GM13976 (cell line): ENCODE data around the gene OR2A25.

Source experiments
- DNase-seq: peaks from one replicate; pipeline ENCODE4 v3.0.0; 2012; ENCODE audit warnings: low spot score
- CTCF ChIP-seq: IDR thresholded peaks from 2 replicates; pipeline ENCODE4 v1.5.1; 2012; ENCODE audit warnings: borderline replicate concordance, mild to moderate bottlenecking; ENCODE audit not compliant: insufficient read depth; ENCODE audit errors: extremely low read depth, missing control alignments, control extremely low read depth
- in situ Hi-C: fragments of 300-500 bp; cut with MboI; formaldehyde crosslinking; loops from one replicate; pipeline ENCODE4 v1.12.0; 2022; ENCODE audit warnings: low sequenced_read_pairs, mixed read lengths, inconsistent platforms; ENCODE audit not compliant: unreplicated experiment

The OR2A25 gene

GRCh38 chr7:144118341-144118740, 48.7 kb downstream of the OR2A25 start:
- in situ Hi-C loops: no loop called here
- no peak for DNase-seq
- TF ChIP-seq CTCF: no peak

- in situ Hi-C loops: no loop called here
- TF ChIP-seq CTCF: no peak
- DNase-seq: no peak
These were observed 53.3 kb downstream of the OR2A25 start, which contains the start of gene OR2A14 for GRCh38 chr7:144122876-144123275. Gene OR2A14, plus strand, starts transcription at chr7:144123176. Its CDS starts 5,937 bp downstream, at chr7:144129113.
